GM19372 (cell line): ENCODE measurements around the gene PSORS1C1.
"Not testable (repeated sequence)": the region's sequence is repeated elsewhere in the genome, so short reads cannot be mapped to it uniquely, and the experiment has no call there.

ENCODE experiments used
- ATAC-seq: cut with Tn5 transposase; IDR thresholded peaks from one replicate; pipeline ENCODE4 v1.9.1; 2021; ENCODE audit warnings: mild to moderate bottlenecking, low read depth, moderate library complexity; ENCODE audit not compliant: unreplicated experiment

Gene PSORS1C1

DNA sequence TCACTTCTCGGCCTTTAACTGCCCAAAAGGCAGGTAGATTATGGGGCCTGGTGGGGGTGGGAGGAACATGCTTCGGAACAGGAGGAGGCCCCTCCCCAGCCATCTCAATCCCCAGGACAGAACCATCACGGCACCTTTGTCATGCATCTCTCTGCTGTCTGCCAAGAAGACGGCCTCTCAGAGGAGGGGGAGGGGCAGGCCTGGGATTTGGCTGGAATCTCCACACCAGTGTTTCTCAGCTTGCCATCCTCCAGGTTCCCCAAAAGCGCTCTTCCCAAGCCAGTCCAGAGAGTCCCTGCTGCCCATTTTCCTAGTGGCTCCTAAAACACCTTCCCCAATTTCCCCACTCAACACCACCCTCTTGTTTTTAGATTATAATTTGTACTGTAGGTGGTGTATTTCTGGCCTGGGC is 58.4 kb downstream of the PSORS1C1 start:
- no peak for ATAC-seq

DNA sequence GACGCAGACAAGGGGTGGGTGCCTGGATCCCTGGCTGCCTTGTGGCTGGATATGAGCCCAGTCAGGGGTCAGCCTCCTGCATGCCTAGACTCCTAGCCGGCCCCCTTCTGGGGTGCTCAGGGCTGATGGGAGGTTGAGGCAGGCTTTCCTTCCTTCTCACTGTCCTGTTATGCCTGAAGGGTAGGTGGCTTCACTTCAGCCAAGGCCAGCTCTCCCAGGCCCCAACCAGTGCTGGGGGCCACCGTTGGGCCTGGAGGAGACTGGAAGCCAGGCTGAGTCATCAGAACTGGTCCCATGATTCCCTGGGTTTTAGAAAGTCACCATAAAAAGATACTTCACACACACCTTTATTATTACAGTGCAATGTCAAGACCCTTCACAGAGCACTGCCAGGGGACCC is 58.8 kb downstream of the PSORS1C1 start:
- ATAC-seq, result no peak

DNA sequence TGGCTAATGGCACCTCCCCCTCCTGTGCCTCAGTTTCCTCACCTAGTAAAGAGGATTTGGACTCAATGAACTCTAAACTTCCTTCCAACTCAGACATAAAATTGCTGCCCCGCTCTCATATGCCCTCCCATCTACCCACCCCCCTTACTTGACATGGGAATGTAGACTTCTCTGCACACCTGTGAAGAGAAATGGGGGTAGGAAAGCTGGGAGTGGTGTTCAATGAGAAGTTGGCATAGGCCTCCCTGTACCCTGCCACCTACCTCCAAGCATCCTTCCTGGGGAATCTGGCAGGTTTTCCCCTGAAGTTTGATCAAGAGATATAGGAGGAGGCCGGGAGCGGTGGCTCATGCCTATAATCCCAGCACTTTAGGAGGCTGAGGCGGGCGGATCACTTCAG is 59.8 kb downstream of the PSORS1C1 start:
- no peak for ATAC-seq

DNA sequence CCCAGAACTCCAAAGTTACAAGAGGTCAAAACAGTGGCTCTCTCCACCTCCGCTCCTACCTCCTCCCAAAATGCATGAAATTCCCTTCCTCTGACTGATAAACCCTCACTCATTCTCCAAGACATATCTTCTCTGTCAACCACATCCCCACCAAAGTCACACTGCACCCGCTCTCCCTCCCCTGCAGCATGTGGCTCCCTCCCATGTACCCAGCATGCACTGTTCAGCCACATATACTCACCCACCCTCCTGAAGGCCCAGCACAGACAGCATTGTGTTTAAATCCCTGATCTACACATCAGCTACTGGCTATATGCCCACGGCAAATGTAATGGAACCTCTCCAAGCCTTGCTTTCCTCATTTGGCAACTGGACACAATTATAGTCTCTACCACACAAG is 61.4 kb downstream of the PSORS1C1 start:
- ATAC-seq, result no peak

DNA sequence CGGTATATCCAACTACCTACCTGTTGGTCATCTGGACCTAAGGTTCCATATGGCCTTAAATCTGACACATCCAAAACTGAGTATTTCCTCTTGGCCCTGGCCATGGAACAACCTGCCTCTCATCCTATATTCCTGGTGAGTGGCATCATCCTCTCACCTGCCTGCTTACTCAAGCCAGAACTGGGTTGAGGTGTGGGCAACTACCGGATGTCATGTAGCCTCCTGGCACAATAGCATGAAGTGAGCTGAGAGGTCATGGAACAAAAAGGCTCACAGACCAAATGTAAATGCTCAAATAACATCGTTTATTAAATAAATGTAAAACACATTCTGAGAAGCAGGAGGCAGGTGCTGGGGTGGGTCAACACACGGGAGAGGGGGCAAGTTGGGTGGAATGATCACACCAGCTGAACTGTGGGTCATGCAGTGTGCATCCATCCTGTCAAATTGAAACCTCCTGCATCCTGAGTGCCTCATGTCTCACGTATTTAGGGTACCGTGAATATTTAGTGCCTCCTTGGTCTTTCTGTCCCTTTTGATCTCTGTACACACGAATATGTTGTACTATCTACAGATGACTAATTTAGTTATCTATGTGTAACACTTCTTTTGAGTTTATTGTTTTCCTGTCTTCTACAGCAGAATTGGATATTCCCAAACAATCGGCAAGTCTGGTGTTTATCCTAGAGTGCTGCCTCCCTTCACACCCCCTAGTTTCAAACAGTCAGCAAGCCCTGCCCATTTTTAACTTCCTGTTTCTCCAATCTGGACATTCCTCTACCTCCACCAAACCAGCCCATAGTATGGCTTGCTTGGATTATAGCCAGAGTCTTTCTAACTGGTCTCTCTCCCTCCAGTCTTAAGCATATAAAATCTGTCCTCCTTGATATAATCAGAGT is 63.8 kb downstream of the PSORS1C1 start:
- ATAC-seq, result no peak

DNA sequence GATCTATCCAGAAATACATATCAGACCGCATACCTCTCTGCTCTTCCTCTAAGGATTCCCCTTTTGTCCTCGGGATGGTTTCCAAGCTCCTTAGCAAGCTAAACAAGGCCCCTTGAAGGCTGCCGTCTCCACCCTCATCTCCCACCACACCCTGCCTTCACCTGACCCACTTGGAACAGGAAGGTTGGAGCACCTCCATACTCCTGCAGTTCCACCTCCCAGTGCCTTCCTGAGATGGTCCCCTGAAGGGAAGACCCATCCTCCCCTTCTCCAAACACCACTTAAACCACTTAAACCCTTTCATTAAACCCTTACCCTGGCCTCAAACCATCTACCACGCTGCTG is 64.4 kb downstream of the PSORS1C1 start:
- no peak for ATAC-seq

DNA sequence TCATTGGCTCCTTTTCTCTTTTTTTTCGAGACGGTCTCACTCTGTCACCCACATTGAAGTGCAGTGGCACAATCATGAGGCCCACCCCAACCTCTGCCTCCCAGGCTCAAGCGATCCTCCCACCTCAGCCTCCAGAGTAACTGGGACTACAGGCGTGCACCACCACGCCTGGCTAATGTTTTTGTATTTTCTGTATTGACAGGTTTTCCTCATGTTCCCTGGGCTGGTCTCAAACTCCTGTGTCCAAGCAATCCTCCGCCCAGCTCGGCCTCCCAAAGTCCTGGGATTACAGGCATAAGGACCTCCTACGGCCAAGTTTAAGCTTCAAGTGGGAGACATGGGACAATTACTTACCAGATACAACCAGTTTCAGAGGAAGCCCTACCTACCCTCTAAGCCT is 65.3 kb downstream of the PSORS1C1 start:
- ATAC-seq, result no peak

DNA sequence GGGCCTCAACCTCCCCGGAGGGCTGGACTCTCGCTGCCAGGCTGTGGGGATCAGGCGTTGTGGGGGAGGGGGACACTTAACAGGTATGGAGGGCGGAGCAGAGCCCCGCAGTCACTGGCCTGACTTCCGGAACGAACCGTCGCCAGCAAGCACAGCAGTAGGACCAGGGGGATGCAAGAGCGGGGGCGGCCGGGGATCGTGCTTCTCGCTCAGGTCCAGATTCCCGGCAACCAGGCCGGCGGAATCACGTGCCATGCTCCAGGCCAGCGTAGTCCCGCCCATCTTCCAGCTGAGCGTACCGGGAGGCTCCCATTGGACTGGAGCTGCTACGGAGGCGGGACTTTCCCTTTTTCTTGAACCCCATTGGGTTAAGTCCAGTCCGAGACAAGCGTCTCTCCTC is 65.9 kb downstream of the PSORS1C1 start:
- ATAC-seq, result no peak

DNA sequence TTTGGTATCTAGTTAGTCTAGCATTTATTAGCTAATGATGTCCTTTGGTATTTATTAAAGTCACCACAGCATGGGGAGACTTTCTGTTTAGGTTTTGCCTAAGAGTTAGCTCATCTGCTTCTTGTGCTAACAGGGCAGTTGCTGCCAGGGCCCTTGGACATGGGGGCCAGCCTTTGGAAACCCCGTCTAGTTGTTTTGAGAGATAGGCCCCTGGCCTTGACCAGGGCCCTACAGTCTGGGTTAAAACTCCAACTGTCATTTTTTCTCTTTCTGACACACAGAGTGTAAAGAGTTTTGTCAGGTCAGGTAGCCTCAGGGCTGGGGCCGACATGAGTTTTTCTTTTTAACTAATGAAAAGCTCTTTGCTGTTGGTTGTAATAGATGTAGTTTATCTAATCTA is 68.7 kb downstream of the PSORS1C1 start:
- not testable (repeated sequence) for ATAC-seq

DNA sequence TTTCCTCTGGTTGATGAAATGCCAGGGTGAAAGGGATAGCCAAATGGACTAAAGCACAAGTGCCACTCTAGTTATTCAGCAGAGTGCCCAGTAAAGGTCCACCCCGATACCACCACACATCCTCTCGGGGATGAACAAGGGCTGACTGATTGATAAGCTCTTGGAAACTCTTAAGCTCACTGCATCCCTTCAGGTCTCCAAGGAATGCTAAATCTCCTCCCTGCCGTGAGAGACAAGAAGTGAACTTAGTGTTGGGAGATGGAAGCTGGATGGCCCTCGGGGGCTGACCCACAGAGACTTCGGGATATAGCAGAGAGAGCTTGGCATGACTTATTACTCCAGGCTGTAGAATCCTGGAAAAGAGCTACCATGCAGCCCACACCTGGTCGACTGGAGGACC is 69.3 kb downstream of the PSORS1C1 start:
- ATAC-seq, result not testable (repeated sequence)

DNA sequence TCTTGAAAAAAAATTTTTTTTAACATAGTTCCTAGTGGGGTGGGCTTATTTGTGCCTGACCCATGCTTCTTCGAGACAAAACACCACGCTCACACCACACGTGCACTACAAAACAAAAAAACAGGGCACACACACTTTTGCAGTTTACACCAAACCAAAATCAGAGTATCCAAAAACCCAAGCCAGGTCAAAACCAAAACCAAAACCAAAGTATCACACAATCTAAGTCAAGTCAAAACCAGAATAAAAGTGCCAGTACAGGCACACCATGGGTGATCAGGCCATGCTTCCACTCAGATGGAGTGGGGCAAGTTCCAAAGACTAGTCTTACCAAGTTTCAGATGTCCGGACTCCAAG is 71.1 kb downstream of the PSORS1C1 start:
- not testable (repeated sequence) for ATAC-seq

DNA sequence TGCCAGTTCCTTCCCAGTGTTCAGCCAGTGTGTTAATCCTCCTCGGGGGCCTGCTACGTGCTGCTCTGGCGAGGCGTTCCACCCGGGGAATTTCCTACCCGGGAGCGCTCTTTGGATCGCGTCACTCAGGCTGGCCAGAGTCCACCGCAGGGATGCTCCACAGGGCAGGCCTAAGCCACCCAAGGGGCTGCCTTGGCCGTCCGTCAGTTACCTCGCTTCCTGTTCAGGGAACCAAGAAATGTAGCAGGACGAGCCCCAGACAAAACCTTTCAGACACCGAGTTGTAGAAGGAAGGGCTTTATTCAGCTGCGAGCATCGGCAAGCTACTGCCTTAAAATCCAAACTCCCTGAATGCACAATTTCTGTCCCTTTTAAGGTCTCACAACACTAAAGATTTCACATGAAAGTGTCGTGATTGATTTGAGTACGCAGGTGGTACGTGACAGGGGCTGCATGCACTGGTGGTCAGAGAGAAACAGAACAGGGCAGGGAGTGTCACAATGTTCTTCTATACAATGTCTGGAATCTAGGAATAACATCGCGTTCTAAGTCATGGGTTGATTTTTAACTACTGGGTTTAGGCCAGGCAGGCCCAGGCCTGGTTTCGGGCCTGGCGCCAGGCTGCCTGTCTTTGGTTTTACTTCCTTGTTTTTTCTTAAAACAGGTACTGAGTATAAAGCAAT is 71.6 kb downstream of the PSORS1C1 start:
- ATAC-seq, result no peak

DNA sequence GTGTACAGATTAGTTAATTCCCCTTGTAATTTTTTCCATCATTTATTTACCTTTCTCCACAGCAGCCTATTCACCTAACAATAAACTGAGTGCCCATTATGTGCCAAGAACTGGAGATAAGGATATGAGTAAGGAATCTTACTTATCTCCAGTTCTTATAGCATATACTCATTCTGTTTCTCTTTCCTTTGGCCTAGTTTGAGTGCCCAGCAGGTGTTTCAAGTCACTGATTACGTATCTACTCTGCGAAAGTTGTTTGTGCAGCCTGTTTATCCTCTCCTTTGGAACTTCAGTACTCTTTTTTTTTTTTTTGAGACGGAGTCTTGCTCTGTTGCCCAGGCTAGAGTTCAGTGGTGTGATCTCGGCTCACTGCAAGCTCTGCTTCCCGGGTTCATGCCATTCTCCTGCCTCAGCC is 73.2 kb downstream of the PSORS1C1 start:
- ATAC-seq, result no peak

DNA sequence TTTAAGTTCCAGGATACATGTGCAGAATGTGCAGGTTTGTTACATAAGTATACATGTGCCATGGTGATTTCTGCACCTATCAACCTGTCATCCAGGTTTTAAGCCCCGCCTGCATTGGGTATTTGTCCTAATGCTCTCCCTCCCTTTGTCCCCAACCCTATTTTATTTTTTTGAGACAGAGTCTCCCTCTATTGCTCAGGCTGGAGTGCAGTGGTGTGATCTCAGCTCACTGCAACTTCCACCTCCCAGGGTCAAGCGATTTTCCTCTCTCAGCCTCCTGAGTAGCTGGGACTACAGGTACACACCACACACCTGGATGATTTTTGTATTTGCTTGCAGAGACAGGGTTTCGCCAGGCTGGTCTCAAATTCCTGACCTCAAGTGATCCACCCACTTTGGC is 74.6 kb downstream of the PSORS1C1 start:
- not testable (repeated sequence) for ATAC-seq
